Gastroesophageal sphincter (tissue), 3 donors: ENCODE measurements around the gene TNS3.

Experiments used
- EP300 ChIP-seq: sonication (generic); formaldehyde crosslinking; IDR thresholded peaks from one replicate; pipeline ENCODE4 v1.6.1; 2017; ENCODE audit warnings: antibody characterized with exemption, mild to moderate bottlenecking
- POLR2A ChIP-seq, 2 donors: fragments of 450-650 bp; IDR thresholded peaks; one replicate each; pipeline ENCODE4 v1.6.1; 2017; ENCODE audit warnings: antibody characterized with exemption in 2 of 2, mild to moderate bottlenecking in 2 of 2, moderate library complexity in 1 of 2
- POLR2AphosphoS5 ChIP-seq: sonication (generic); formaldehyde crosslinking; IDR thresholded peaks from one replicate; pipeline ENCODE4 v1.6.1; 2017; ENCODE audit warnings: antibody characterized with exemption
- TF ChIP-seq, protein P1 (sequence below), 4 experiments: fragments of 200-600 bp in 2 of 4; fragments of 450-650 bp in 2 of 4; sonication (generic) in 1 of 4; IDR thresholded peaks; one replicate each; pipeline ENCODE4 v1.5.1; 2017 to 2019; ENCODE audit warnings: antibody characterized with exemption in 4 of 4, mild to moderate bottlenecking in 2 of 4, moderate library complexity in 2 of 4

DNA sequence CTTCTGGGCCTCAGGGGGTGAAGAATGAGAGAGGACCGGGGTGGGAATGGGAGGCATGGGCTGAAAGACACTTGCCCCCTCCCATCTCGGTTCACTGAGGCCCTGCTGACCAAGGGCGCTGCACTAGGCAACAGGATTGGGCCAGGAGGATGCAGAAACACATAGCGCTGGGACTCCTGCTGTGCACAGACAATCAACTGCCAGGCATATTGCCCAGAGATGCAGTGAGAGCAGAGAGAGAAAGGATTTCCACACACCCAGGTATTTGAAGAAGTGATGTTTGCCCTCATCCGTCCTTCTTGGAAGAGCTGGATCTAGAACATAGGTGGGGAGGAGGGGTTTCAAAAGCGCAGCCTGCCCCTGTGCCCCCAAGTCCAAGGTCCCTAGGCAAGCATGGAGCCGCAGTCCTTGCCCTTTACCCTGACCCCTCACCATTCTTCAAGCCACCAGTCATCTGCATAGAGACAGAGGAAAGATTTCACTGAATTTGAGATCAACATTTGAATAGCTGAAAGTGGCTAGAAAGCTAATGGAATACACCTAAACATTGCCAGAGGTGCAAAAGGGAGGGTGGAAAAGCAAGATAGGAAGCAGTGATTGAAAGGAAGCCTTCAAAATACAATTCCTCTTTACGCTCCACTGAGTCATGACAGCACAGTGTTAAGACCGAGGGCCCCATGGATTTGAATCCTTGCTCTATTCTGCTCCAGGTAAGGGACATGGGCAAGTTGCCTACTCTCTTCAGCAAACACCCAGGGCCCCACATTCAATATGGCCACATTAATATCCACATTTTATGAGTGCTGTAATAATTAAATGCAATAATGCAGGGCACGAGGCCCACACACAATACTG is 44.2 kb upstream of the TNS3 start:
- TF ChIP-seq POLR2A (IDR thresholded peaks at IDR 0.05) (no peak), POLR2AphosphoS5 (no peak), EP300 (no peak)
- TF ChIP-seq, protein P1, sequence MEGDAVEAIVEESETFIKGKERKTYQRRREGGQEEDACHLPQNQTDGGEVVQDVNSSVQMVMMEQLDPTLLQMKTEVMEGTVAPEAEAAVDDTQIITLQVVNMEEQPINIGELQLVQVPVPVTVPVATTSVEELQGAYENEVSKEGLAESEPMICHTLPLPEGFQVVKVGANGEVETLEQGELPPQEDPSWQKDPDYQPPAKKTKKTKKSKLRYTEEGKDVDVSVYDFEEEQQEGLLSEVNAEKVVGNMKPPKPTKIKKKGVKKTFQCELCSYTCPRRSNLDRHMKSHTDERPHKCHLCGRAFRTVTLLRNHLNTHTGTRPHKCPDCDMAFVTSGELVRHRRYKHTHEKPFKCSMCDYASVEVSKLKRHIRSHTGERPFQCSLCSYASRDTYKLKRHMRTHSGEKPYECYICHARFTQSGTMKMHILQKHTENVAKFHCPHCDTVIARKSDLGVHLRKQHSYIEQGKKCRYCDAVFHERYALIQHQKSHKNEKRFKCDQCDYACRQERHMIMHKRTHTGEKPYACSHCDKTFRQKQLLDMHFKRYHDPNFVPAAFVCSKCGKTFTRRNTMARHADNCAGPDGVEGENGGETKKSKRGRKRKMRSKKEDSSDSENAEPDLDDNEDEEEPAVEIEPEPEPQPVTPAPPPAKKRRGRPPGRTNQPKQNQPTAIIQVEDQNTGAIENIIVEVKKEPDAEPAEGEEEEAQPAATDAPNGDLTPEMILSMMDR (IDR thresholded peaks at IDR 0.05) = no peak
